T47D (cell line): ENCODE data around the gene ASCL2.

Experiments
- DNase-seq, 2 experiments: peaks; one replicate each; pipeline versions ENCODE4 v3.0.0 to v3.0.0-alpha.2; 2011 to 2012; ENCODE audit warnings: low read depth in 1 of 2, low spot score in 1 of 2
- JUND ChIP-seq: IDR thresholded peaks from 2 replicates; pipeline ENCODE4 v1.6.1; 2012; ENCODE audit warnings: low read depth
- in situ Hi-C: cut with HindIII; loops from 2 replicates; pipeline ENCODE4 v1.10.0; 2016; ENCODE audit warnings: low sequenced_read_pairs, low pct_unique_long_range_greater_than_20kb

ASCL2 gene

DNA sequence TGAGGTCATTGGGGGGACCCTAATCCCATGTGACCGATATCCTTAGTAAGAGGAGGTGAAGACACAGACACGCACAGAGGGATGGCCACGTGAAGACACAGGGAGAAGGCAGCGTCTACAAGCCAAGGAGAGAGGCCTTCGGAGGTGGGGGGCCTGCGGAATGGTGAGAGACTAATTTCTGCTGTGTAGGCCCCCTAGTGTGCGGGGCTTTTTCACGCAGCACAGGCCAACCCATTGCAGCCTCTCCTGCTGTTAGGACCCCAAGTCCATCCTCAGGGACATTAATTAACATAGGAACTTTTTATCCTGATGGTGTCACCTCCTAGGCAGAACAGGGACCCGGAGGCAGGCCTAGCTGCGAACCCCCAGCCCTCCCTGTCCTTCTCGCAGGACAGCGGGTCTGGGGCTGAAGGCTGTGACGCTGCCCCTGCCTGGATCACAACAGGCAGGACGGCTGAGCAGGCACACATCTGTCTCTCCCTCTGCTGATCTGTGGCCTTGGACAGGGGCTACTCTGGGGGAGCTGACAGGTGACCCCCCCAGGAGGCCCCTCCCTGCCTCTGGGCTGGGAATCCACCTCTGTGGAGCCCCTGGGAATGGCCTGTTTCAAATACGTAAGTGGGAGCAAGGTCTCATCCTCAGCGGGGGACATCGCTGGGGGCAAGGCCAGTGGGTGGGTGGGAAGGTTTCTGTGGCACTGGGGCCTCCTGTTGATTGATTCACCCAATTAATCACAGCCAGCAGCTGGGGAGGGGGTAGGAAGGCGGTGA lies 7.9 kb downstream of the ASCL2 start:
- in situ Hi-C loops: no loop called here
- DNase-seq: no peak
- no peak for TF ChIP-seq JUND

DNA sequence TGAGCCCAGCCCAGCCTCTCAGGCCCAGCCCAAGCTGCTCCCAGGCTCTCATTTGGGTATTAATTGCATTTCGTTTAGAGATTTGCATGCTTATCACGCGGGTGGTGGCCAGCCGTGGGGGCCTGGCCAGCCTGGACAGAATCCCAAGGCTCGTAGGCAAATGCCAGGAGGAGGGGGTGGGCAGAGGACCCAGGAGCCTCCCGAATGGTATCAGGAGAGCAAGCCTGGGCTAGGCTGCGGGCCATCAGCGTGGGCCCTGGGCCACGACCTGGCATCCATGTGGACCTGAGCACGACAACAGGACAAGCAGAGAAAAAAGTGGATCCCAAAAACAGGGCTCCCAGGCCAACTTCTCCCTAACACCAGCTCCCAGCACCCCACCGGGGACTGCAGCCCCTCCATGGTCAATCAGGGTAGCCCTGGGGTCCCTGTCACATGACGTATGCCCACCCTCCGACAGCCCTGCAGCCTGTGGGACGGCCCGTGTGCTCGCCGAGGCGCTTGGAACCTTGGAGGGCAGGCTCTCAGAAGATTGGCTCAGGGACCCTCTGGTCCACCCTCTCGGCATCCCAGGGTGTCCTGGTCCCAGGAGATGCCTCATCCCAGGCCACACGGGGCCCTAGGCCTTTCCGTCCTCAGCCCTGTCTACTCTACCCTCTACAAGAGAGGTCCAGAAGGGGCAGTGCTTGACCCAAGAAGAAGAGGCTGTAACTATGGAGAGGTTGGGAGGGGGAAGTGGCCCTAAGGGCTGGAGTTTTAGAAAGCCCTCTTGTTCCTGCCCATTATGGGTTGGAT lies 8.8 kb downstream of the ASCL2 start:
- DNase-seq: no peak
- in situ Hi-C loops: no loop called here
- no peak for TF ChIP-seq JUND

DNA sequence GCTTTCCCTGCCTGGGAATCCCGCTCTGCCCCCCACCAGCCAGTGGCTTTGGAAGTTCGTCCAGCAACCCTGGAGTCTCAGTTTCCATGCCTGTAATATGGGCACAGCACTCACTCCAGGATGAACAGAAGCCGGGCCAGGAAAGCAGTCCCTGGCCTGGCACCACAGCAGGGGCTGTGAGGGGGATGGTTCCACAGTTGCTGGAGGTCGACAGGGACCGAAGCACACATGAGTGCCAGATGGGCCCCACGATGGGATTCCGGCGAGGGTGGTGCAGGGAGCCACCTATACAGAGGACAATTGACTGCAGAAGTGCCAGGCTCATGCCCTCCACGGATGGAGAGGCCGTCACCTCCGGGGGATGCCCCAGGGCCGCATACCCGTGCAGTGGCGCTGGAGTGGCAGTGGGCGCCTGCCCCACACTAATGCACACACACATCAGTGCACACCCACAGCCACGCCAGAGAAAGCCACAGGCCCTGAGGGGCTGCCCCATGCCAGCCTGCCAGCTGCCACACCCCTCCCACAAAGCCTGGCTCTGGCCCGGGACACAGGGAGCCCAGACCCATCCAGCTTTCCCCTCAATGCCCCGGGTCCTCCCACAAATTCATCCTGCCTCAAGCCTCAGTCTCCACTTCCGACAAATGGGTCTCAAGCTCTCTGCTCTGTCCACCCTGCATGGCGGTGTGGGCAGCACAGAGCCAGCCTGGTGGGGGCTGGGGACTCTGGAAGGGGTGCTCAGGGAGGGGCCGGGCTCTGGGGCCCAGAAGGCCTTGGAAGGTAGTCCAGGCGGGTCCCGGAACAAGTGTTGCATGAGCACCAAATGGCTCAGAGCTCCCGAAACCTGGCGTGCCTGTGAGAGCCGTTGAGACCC lies 9.7 kb downstream of the ASCL2 start:
- no peak for DNase-seq
- in situ Hi-C loops: no loop called here
- TF ChIP-seq JUND: no peak

DNA sequence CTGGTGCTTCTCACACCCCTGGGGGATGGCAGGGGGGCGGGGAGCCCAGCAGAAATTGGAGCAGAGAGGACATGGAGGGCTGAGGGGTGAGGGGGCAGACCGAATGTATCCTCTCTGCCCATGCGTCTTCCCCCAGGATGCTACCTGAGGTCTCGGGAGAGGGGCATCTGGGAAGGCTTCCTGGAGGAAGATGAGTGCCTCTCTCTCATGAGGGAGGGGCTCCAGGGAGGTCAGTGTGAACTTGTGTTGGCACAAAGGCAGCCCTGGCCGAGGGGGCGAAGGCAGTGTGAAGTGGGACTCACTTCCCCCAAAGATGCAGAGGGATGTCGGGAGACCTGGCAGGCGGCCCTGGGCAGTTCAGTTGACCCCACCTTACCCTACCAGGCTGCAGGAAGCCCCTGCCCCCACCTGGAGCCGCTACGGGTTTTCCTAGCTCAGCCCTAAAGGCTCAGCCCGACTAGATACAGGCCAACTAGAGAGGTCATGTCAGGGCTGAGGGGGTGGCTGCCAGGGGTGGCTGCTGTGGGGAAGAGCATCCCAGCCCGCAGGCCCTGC lies 10.4 kb downstream of the ASCL2 start:
- in situ Hi-C loops: no loop called here
- no peak for TF ChIP-seq JUND
- no peak for DNase-seq

DNA sequence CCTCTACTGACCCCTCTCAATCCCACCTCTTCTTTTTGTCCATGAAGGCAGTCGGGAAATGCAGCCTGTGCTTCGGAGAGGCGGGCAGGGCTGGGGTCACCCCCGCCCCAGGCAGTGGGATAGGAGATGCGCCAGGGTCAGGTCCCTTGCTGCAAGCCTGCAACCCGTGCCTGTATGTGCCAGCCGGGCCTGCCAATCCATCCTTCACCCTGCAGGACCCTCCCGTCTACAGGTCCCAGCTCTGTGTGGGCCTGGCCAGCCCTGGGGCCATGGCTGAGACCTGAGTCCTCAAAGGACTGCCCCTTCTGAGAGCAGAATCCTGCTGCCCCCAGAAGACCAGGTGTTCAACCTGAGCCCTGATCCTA lies 10.9 kb downstream of the ASCL2 start:
- TF ChIP-seq JUND: no peak
- in situ Hi-C loops: no loop called here
- no peak for DNase-seq

DNA sequence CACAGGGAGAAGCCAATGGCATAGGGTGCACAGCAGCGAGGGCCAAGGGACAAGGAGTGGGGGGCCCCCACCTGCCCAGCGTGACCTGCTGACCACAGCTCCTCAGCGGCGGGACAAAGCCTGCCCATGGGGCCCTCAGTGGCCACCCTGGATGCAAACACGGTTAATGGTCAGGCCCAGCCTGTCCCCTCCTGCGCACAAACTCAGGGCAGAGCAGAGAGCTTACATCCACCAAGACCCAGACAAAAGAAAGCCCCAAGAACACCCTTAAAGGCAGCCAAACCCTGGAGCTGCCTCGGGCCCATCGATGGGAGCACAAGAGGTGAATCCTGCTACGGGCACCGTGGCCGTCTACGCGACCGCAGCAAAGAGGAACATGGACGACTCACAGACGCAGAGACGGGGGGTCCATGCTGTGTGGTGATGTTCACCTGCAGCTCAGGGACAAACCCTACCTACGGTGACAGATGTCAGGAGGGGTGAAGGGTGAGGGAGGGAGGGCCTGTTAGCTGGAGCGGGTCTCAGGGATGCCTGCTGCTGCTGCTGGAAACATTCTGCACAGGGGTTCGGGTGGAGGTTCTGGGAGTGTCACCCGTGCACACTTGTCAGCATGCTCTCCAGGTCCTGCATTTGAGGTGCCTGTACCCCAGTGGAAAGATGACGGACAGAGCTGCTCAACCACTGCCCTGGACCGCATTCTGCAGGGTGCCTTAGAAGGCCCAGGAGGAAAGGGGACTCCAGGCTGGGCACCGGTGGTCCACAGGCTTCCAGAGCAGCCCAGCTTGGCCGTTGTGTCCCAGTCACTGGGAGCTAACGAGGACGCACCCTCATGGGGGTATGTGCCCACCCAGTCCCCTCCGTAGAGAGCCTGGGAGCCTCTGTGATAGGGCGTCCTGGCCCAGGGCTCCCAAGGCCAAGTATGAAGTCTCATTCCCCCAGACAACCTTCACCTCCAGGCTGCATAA lies 11.6 kb downstream of the ASCL2 start:
- DNase-seq: no peak
- in situ Hi-C loops: no loop called here
- TF ChIP-seq JUND: no peak

DNA sequence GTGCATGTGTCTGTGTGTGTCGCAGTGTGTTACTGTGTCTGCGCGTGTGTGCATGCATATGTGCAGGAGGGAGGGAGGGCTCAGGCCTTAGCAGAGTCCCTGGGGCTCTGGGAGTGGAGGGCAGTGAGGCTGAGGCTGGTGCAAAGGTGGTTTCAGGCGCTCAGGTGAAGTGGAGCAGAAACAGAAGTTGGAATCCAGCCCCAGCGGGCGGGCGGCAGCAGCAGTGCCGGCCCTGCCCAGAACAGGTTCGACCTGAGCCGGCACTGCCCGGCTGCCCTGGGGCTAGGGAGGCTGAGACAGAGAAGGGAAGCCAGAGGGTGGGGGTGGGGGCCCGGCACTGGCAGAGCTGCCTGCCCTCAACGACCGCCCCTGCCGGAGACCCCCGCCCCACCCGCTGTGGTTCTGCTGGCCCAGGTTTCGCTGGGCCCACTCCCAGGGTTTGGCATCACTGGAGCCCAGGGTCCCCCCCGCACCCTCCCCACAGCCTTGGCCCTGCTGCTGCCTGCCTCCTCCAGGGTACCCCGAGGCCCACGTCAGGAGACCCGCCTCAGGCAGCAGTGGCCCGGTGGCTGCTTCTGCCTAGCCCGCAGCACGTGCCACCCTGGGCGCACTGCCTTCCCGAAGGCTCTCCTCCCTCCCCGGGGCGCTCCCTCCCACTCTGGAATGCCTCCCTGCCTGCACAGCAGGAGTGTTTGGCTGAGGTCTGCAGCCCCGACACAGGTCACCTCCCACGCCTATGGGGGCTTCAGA lies 13.3 kb downstream of the ASCL2 start:
- in situ Hi-C loops: no loop called here
- TF ChIP-seq JUND: no peak; the same call in 1 of the 2 replicates
- peak; percentile 53 to 93 for DNase-seq

DNA sequence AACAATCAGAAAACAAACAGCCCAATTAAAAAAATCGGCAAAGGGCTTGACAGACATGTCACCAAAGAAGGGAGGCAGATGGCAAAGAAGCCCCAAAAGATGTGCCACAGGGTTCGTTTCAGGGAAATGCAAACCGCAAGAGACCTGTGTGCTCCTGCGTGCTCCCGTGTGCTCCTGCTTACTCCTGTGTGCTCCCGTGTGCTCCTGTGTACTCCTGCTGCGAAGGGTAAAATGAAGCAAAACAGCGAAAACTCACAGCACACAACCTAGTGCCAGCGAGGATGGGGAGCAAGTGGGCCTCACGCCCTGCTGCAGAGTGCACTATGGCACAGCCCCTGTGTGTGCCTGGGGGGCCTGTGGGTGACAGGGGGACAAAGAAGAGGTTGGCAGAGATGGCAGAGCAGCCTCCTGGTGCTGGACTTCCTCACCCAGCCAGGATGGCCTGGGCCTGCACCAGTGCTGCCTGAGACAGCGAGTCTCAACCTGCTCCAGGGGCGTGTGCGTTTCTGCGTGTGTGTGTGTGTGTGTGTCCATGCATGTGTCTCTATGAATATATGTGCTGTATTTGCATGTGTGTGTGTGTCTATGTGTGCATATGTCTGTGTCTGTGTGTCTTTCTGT lies 14.0 kb downstream of the ASCL2 start:
- in situ Hi-C loops: no loop called here
- peak in 1 of 2 experiments; percentile 25 for DNase-seq
- TF ChIP-seq JUND: no peak

DNA sequence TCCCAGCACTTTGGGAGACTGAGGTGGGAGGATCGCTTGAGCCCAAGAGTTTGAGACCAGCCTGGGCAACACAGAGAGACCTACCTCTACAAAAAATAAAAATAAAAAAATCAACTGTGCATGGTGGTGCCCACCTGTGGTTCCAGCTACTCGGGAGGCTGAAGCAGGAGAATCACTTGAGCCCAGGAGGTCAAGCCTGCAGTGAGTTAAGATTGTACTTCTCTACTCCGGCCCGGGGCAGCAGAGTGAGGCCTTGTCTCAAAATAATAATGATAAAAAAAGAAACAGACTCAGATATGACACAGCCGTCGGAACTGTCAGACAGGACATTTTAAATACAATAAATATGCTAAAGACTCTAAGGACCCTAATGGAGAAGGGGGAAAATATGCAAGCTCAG lies 18.4 kb downstream of the ASCL2 start:
- no peak for TF ChIP-seq JUND
- DNase-seq: no peak
- in situ Hi-C loops: no loop called here

DNA sequence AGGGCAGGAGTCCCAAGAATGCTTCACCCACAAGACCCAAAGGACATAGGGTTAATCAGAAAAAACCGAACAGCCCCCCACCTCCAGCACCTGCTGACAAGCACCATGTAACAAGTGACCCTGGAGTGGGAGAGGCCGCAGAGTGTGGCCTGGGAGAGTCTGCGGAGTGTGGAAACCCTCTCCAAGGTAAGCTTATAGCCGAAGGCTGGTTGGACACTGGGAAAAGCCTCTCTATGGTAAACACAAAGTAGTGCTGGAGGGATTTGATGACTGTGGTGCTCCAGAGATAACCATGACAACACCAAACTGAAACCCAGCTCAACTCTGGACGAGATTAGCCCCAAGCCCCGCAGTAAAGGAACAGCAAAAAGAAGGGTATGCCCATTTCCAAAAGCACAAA lies 19.2 kb downstream of the ASCL2 start:
- no peak for DNase-seq
- no peak for TF ChIP-seq JUND
- in situ Hi-C loops: no loop called here
